HG03139 (cell line): ENCODE results near the gene FAM171A2.

ENCODE experiments used
- ATAC-seq: cut with Tn5 transposase; IDR thresholded peaks from one replicate; pipeline ENCODE4 v1.9.1; 2021; ENCODE audit not compliant: unreplicated experiment

FAM171A2 gene

DNA sequence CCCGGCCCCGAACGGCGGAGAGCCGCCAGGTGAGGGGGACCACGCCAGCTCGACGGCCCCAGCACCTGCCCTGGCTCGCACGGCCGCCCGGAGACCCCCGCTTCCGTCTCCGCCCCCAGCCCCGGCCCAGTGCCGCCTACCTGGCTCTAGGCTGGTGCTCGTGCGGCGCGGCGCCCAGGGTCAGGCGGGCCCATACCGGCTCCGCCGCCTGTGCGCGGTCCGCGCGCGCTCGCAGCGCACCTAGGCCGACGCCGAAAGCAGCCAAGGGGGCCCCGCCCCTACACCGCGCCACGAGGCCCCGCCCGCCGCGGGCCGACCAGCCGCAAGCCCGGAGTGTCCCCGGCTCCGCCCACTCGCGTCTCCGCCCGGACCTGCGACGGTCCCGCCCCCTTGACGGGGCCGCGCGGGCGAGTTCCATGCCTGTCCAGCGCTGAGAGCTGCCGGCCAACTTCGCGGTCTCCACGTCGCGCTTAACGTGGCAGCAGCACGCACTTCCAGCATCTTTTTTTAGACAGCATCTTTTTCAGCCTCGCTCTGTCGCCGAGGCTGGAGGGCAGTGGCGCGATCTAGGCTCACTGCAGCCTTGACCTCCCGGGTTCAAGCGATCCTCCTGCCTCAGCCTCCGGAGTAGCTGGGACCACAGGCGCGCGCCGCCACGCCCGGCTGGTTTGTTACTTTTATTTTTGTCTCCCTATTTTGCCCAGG lies 38.9 kb downstream of the FAM171A2 start, which contains the start of gene SLC25A39:
TSS of gene SLC25A39 (minus strand) at position 253 of the 705 bp plus-strand sequence. CDS start 1,261 bp downstream, outside the sequence.
- peak; percentile 56 for ATAC-seq

DNA sequence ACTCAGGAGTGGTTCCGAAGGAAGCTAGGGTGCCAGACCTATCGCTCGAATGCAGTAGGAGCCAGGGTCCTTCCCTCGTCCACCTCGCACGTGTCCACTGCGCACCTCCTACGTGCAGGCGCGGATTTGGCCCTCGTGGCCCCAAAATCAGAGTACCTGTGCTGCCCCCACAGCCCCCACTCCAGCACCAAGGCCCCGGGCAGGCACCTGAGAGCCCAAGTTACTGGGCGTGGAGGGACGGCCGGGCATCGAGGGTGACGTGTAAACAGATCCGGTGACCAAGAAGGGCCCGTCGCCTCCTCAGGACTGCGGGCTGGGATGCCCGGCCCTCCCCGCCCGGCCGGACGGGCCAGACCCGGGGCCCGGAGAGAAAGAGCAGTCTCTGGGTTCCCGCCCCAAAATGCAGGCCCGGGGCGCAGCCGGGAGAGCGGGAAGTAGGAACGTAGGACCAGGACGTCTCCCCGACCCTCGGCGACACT lies 39.5 kb downstream of the FAM171A2 start:
- ATAC-seq, result no peak

DNA sequence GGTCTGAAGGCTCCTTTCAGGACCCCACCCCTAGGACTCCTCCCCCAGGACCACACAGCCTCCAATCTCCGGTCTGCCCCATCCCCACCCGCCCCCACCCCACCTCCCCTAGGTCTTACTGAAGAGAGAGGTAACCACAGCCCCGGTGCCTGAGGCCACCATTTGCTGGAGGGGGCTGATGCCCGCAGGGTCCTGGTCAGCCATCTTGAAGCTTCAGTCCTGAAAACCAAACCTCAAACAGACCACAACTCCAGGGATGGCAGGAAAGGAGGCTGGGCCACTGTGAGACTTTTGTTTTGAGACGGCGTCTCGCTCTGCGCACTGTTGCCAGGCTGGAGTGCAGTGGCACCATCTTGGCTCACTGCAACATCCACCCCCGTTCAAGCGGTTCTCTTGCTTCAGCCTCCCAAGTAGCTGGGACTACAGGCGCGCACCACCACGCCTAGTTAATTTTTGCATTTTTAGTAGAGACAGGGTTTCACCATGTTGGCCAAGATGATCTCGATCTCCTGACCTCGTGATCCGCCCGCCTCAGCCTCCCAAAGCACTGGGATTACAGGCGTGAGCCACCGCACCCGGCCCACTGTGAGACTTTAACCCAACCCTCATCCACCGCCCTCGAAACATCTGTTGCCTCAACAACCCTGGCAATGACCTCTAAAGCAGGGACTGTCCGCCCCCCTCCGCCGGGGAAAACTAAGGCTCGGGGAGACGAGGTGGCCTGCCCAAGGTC lies 40.1 kb downstream of the FAM171A2 start:
- no peak for ATAC-seq

DNA sequence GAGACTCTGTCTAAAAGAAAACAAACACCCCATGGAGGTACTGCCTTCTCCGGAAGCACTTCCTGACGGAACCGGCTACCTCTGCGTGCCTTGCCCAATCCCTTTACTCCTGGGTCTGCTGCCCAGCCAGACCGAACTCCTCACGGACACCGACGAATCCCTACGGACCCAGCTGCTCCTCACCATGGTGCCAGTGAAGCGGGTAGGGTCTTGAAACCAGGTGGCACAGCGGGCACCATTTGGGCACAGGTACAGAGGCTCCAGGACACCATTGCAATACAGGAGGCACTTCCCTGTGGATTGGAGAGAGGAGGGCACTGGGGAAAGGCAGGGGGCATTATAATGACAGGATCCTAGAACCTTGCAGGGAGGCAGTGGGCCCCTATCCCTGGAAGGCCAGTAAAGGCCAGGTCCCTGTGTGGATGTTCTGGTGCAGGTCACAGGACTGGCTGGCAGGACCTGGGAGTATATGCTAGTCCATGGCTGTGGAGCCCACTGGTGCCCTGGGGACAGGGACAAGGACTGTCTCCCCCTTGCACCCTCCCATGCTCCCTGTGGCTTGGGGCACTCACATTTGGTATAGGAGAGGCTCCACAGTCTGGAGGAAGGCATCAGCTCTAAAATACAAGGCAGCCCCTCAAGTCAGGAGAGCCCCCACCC lies 41.3 kb downstream of the FAM171A2 start:
- no peak for ATAC-seq

DNA sequence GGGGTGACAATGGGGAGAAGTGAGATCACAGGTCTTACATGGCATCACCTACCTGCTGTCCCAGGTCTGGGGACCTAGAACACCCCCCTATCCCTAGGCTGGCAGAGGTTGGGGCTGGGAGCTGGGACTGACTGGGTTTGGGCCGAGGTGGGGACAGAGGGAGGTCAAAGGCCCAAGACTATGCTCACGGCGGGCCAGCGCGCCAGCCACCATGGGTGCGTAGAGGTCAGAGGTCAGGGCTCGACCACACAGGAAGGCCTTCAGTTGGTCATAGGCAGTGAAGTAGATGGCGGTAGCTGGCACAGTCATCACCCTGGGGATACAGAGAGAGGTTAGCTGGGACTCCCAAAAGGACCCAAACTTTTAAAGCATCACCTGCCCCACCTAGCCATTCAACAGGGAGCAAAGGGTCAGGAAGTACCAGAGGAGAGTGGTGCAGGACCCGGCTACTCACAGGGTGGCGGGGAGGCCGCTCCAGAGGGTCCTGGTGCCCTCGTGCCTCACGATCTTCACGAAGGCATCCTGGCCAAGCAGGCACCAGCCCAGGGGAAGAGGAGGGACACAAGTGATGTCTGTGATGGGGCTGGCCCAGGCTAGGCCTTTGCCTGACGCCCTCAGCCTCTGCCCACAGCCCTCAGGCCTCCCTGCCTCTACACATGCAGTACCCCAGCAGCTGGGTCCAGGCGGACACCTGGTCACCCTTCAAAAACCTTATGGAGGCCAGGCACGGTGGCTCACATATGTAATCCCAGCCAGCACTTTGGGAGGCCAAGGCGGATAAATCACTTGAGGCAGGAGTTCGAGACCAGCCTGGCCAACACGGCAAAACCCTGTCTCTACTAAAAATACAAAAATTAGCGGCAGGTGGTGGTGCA lies 42.2 kb downstream of the FAM171A2 start:
- ATAC-seq, result no peak

DNA sequence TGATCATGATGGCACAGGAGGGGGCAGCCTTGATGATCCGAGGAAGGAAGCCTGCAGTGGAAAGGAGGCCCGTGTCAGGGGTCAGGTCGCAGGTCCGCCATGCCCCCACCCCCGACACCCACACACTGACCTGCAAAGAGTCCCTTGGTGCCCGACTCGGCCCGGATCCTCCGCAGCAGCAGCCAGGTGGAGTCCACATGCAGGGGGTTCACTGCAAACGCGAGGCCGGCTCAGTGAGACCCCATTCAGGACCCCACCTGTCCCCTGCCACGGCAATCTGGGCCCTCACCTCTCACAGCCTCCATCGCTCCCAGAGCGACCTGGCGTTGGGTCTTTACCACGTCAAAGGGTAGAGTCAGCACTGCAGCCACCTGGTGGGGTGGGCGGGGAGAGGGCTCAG lies 43.6 kb downstream of the FAM171A2 start:
- ATAC-seq, result no peak

DNA sequence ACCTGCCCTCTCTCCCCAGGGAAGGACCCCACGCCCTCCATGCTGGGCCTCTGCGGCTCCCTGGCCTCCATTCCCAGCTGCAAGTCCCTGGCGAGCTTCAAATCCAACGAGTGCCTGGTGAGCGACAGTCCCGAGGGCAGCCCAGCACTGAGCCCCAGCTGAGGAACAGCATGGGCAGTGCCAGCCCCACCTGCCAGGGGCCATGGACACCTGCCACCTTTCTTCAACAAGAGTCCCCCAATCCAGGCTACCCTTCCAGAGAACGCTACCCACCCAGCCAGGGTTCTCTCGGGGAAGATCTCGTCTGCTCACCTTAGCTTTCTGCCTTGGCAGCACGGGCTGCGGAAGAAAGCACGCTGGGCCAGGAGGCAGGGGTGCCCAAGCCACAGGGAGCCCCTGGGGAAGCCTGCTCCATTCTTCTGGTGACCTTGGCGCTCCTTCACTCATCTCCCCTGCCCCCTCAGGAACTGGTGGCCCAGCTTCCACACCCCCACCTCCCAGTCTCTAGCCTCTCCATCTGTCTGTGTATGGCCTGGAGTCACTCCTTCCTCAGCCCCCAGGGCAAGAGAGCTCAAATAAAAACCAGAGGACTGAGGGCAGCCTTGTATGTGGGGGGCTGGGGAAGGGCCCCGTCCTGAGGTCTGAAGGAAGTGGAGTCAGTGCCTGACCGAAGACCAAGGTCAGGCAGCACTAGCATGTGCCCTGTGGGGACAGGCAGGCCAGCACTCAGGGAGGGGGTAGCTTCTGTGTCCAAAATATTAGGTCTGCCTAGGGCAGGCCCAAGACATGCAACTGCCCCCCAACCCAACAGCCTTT lies 45.4 kb downstream of the FAM171A2 start:
- no peak for ATAC-seq

DNA sequence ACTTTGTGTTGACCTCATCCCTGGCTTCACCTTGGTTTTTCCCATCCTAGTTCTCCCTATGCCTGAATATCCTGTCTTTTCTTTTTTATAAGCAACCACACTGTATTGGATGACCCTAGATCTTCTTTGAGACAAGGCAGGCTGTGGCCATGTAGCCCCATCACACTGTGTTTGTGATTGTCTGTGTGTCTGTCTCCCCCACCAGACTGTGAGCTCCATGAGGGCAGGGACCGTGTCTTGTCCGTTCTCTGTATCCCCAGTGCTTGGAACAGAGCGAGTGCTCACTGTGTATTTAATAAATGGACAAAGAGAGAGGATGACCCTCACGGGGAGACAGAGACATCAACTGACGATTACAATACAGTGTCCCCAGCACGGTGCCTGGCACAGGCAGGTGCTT lies 46.1 kb downstream of the FAM171A2 start:
- no peak for ATAC-seq

DNA sequence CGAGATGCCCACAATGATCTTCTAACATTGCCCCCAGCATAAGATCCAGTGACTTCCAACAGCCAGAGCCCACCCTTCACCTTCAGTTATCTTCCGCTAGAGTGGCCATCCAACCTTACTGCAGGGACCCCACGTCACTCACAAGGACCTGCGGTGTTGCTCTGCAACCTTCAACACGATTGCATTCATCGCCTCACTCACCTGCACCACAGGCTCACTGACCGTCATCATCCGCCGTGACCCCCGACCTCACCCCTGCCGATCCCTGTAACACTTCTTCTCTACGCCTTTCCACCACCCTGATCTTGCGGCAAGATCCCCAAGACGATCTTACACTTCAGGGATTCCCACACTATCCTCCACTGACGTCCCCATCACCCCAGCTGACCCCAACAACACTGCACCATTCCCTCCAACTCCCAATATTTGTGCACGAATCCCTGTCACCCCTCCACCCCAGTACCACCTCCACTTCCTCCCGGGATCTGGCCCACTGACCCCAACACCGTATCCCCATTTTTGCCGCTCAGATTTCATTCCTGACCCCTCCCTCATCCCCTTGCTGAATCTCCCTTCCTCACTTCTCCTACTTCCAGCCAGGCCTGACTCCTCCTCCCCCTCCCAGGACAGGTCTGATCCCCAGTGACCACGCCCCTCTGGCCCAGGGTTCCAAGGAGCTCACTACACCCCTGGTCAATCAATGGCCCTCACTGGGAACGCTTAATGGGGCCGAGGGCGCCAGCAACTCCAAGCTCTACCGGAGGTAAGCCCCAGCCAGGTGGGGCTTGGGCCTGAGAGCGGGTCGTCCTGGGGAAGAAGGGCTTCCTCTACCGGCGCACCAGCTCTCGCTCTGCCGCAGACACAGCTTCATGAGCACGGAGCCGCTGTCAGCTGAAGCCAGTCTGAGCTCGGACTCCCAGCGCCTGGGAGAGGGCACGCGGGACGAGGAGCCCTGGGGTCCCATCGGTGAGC lies 47.6 kb downstream of the FAM171A2 start:
- no peak for ATAC-seq

DNA sequence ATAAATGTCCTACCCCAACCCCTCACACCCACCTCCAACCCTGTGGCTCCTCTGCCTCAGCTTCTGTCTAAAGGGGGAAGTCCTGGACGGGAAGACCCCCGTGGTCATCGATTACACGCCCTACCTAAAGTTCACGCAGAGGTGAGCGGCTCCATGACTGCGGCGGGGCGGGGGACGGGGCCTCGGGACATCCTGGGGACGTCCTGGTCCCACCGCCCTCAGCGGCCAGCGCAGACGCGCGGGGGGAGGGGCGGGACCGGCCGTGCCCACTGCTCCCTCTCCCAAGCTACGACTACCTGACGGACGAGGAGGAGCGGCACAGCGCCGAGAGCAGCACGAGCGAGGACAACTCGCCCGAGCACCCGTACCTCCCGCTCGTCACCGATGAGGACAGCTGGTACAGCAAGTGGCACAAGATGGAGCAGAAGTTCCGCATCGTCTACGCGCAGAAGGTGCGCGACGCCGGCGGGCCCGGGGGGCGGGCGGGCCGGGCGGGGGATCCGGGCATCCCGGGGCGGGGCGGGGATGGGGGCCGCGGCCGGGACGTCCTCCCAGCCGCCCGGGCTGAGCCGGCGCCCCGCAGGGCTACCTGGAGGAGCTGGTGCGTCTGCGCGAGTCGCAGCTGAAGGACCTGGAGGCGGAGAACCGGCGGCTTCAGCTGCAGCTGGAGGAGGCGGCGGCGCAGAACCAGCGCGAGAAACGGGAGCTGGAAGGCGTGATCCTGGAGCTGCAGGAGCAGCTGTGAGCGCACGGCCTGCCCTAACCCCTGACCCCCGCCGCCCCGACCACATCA lies 48.6 kb downstream of the FAM171A2 start:
- no peak for ATAC-seq

DNA sequence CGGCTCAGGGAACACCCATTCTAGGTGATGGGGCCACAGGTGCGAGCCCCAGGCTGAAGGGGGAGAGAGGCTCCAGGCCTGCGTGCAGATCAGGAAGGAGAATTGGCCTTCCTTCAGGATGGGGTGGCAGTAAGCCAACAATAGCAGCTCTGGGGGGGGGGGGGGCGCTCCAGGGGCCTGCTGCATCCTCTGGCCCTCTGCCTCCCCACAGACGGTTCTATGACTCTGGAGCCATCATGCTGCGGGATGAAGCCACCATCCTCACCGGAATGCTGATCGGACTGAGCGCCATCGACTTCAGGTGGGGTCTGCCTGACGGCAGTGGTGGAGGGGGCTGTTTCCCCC lies 49.2 kb downstream of the FAM171A2 start:
- no peak for ATAC-seq

DNA sequence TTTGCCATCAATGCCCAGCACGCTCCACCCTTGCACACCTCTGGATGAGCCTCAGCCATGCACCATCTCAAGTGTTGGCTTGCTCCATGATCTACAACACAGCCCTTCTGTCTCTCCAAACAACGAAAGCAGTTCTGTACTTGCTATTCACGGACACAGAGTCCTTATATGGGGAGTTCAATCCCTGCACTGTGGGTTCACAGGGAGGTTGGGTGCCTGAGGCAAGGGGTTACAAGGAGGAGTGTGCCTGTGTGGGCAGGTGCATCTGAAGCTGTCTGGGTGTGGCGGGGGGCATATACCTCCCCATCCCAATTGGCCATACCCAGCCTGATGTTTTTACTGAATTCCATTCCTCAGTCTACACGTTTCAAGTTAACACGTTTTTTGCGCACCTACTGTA lies 49.6 kb downstream of the FAM171A2 start:
- no peak for ATAC-seq

DNA sequence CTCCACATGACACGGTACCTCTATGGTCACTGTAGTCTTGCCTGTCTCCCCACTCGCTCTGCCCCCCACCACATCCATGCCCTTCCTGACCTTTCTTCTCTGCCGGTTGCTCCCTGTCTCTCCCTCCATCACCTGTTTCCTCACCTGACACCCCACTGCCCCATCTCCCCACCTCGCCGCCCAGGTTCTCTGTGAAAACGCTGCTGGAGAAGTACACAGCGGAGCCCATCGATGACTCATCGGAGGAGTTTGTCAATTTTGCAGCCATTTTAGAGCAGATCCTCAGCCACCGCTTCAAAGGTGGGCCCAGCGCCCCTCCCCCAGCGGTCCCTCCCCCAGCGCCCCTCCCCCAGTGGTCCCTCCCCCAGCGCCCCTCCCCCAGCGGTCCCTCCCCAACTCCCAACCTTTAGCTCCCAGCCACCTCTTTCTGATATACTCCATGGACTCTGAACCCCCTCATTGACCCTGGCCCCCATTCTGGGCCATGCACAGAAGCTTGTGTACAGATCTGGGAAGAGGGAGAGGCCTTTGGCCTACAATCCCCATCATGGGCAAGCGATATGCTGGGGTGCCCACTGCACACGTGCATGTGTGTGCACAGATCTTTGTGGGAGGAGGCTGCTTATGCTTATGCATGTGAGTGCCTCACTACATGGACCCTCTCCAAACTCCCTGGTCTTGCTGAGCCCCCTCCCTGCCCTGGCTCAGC lies 51.1 kb downstream of the FAM171A2 start:
- no peak for ATAC-seq

DNA sequence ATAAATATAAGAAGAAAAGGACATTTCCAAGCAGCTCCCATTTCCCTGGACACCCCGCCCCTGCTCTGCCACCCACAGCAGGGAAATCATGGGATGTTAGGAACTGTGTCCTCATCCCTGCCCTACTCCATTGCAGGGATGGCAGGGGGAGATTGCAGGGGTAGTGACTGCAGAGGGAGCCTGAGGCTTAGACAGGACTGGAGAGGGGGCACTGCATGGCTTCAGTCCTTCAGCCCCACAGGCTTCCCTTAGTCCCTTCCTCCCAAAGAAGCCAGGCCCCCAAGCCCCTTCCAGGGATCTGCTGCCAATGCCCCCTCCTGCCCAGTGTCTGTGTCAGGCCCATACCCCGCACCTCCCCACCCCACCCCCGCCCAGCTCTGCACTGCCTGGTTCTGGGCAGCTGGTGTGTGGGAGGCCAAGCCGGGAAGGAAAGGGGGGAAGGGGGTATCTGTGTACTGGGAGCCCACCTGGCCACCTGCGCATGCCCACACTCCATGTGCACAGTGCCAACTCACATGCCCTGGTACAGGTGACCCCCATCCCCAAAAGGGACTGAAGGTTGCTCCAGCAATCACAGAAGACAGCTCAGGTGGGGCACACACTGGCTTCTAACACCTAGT lies 52.0 kb downstream of the FAM171A2 start:
- ATAC-seq, result no peak

DNA sequence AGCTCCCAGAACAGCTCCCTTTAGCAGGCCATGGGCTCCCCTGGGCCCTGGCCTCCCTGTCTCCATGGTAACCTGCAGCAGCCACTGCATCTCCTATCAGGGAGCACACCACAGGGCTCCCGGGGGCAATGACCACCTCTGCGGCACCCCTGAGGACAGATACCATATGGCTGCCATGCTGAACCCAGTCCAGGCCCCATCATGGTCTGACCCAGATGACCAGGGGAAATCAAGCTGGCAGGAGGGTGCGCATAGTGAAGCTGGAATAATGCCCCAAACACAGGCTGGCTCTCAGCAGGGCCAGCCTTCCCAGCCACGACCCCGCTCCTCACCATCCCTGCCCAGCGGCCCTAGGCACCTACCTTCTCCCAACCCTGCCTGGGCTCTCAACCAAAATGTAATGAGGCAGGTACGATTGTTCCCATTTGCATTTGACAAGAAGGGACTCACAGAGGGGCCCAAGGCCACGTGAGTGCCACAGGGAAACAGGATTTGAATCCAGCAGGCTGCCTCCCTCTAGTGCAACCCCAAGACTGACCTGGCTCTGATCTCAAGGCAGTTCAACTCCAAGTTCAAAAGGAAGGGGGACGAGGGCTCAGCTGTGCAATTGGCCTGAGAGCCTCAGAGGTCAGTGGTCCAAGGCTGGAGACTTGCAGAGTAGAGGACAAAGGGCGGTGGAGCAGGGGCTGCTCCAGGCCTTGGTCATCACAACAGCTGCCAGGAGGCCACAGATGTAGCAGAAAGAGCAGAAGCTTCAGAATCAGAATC lies 52.9 kb downstream of the FAM171A2 start:
- no peak for ATAC-seq

DNA sequence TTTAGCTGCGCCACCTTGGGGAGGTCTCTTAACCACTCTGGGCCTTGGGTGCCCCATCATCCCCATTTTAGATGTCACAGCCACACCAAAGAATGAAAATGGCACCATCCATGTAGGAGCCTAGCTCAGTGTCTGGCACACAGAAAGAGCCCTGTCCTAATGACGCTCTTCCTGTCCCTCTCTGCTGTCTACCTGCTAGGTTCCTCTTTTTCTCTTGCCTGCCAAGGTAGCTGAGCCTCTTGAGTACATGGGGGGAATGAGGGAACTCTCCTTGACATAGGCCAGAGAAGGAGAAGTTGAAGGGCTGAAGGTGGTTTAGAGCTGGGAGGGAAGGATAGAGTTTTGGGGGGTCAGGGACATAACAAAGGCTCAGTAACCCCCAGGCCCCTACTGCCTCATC lies 53.5 kb downstream of the FAM171A2 start:
- ATAC-seq, result no peak
